Right cardiac atrium (tissue), 5 donors: Measurements from ENCODE around the gene FPR3. TPM values are rescaled to one million over a fixed set of nuclear protein-coding genes. Genes with fewer than 3 reads are reported as not detected.
A peak's percentile ranks its signal among the peaks of the same experiment; 100 is the strongest.

Source experiments
- ATAC-seq, 2 donors: fragments of 200-7000 bp; cut with Tn5 transposase; one replicate each; pipeline versions ENCODE4 v1.8.0 to v1.9.1; 2020; ENCODE audit warnings: moderate library complexity in 2 of 2, mild to moderate bottlenecking in 1 of 2
- DNase-seq, 3 donors: peaks; one replicate each; pipeline ENCODE4 v3.0.0-alpha.2; 2020
- H3K27ac ChIP-seq: one replicate; pipeline ENCODE4 v1.5.1; 2013; ENCODE audit warnings: mild to moderate bottlenecking, low read length, control low read depth, moderate library complexity
- H3K27me3 ChIP-seq: one replicate; pipeline ENCODE4 v1.6.1; 2013; ENCODE audit not compliant: control insufficient read depth, insufficient read depth
- H3K4me1 ChIP-seq: one replicate; pipeline ENCODE4 v1.6.1; 2013; ENCODE audit warnings: low read length; ENCODE audit not compliant: control insufficient read depth, insufficient read depth
- H3K4me3 ChIP-seq: one replicate; pipeline ENCODE4 v1.5.1; 2013; ENCODE audit warnings: low read length, control low read depth
- H3K9me3 ChIP-seq: one replicate; pipeline ENCODE4 v1.6.1; 2013; ENCODE audit warnings: low read length; ENCODE audit not compliant: control insufficient read depth
- WGBS: extraction: QIAGEN DNeasy Blood & Tissue Kit; methylation state at CpG from one replicate; pipeline ENCODE4 v1.1.7; 2013; 5-methylcytosine and 5-hydroxymethylcytosine counted together
- intact Hi-C, 4 donors: fragments of 100-400 bp; cut with DNase I; formaldehyde crosslinking; loops; one replicate each; pipeline versions ENCODE4 v1.11.0 to v1.14.0; 2022 to 2023
- polyA plus RNA-seq: library from polyadenylated mRNA; stranded (reverse); fragments of 200-250 nt; gene quantifications from one replicate; pipeline ENCODE4 v1.2.3, GENCODE V29; 2013
- total RNA-seq, 4 donors: library from RNA; stranded (reverse); fragmentation: NEBNext Ultra II Directional; extraction: Animal tissue kit (Norgen Biotek cat#: 25700); gene quantifications; one replicate each; pipeline ENCODE4 v1.2.1, GENCODE V29; 2021
- donor health status: healthy with polysubstance abuse.
- donor health status: DM: no; HTN: yes; CAD: no.
- donor health status: DM: no; HTN: no; CAD: no.
- donor health status: DM: no; HTN: yes; CAD: no; lungs with severe emphysema.
- donor health status: DM: yes; HTN: yes; CAD: no.

The FPR3 gene
- total and polyA plus RNA-seq, 5 donors, result 1.6 to 11.8 (median 7.7) TPM

DNA sequence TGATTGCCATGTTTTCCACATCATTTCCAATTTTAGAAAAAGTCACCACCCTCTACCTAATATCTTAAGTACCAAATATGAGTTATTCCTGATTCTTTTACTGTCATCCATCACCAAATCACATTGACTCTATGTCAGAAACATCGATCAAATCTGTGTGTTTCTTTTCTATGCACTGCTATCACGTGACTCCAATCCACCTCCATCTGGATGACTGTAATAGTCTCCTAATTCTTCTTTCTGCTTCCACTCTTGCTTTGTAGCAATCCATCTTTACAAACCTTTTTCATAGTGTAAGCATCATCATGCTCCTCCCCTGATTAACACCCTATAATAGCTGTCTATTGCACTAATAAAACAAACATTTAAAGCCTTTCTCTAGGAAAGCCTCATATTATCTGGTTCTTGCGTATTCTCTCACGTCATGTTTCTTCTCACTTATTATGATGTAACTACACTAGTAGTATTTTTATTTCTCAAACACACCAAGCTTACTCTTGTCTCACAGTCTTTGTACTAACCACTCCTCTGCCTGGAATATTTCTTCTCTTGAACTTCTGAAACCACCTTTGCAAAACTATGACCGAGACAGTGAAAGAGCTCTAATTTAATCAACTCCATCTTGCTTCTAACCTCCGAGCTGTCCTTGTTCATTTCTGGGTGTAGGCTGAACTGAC, 10.7 kb upstream of the FPR3 start:
- Histone ChIP-seq H3K9me3 (no peaks in the 10 kb centered on the region), H3K27me3 (no peaks in the 10 kb centered on the region), H3K4me1 (peaks cover 3% of the 10 kb centered on the region), H3K27ac (peak overlapping the region; percentile 16), H3K4me3 (no peak overlapping the region)
- WGBS, result 55% methylated on average over 6 of the region's 6 CpGs
- ATAC-seq, result peak in 1 of 2 donors; percentile 27
- intact Hi-C loops, result loop anchor here in 1 of 4 donors (10.0 kb wide), 1 partner anchor 99 kb away; no protein-coding TSS in a partner anchor
- DNase-seq, result no peak

DNA sequence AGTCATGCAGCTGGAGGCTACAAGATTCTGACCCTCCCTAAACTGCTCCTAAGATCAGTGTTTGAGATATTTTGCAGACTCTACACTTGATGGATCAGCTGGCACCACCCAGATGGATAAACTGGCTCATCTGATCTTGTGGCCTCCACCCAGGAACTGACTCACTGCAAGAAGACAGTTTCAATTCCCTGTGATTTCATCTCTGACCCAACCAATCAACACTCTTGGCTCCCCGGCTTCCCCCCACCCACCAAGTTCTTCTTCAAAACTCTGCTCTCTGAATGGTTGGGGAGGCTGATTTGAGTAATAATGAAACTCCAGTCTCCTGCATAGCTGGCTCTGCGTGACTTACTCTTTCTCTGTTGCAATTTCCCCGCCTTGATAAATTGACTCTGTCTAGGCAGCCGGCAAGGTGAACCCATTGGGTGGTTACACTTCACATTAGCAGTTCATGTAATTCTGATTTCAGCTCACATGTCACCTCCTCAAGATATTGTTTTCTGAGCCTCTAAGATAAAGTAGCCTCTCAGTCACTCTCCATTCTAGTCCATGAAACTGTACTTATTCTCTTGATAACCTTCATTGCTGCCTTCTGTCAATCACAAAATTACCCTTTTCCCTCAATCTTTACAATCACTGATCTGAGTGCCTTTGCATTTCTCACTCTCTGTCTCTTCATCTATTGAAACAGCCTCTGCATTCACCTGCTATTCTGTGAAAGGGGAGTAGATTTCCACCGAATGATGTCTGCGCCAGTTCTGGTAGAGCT, 9.9 kb upstream of the FPR3 start:
- ATAC-seq (peak; percentile 83 to 92), DNase-seq (peak; percentile 72 to 81 (median 75))
- intact Hi-C loops, result loop anchor here in 1 of 4 donors (10.0 kb wide), 1 partner anchor 100 kb away; no protein-coding TSS in a partner anchor

DNA sequence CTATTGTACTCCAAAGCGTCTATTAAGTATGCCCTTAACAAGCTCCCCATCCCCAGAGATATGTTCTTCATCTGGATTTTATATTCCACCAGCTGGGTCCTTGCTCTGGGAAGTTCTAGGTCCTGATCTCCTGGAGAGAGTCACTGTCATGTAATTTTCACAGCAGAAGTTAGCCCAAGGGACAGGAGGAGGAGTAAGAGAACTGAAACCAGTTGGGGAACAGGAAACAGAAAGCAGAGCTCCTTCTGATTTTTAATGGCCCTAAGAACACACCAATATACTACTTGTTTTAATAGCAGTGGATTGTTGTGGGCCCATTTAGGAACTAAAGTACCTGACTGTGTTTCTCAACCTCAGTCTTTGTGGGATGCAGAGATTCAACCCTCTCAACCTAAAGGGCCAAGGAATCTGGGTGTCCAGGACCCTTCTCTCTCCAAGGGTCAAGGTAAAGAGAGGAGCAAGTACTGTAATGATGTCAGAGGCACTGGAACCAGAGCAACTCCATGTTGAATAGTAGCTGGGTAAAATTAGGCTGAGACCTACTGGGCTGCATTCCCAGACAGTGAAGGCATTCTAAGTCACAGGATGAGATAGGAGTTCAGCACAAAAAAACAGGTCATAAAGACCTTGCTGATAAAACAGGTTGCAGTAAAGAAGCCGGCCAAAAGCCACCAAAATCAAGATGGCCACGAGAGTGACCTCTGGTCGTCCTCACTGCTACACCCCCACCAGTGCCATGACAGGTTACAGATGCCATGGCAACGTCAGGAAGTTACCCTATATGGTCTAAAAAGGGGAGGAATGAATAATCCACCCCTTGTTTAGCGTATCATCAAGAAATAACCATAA, 8.1 kb upstream of the FPR3 start:
- ATAC-seq (no peak), DNase-seq (no peak)
- Histone ChIP-seq H3K4me3 (no peak overlapping the region), H3K9me3 (no peaks in the 10 kb centered on the region), H3K4me1 (peaks cover 3% of the 10 kb centered on the region), H3K27me3 (no peaks in the 10 kb centered on the region), H3K27ac (no peak overlapping the region)
- whole genome bisulfite sequencing, result 37% methylated on average over 6 of the region's 6 CpGs
- intact Hi-C loops, result loop anchor here in 1 of 4 donors (10.0 kb wide), 1 partner anchor 102 kb away; no protein-coding TSS in a partner anchor

More for the DNA sequence above, 9.9 kb upstream of the FPR3 start:
- WGBS, result 62% methylated on average over 6 of the region's 6 CpGs
- Histone ChIP-seq H3K4me1 (peaks cover 3% of the 10 kb centered on the region), H3K9me3 (no peaks in the 10 kb centered on the region), H3K4me3 (no peak overlapping the region), H3K27me3 (no peaks in the 10 kb centered on the region), H3K27ac (peak overlapping the region; percentile 56)

DNA sequence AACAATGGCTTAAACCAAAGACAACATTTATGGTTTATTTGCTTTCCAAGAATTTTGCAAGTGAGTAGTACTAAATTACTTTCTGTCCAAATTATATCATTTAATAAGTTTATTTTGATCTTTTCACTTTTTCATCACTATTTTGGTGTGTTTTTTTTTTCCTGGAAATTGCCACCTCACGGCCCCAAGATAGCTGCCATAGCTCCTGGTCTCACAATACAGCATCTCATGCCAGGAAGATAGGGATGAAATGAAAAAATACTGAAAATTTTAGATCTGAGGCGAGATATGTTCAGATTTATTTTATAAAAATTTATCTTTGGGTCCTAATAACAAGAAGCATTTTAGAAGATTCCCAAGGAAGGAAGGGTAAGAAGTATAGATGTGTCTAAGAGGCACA, 6.9 kb upstream of the FPR3 start:
- H3K27me3 ChIP-seq, result no peaks in the 10 kb centered on the region

DNA sequence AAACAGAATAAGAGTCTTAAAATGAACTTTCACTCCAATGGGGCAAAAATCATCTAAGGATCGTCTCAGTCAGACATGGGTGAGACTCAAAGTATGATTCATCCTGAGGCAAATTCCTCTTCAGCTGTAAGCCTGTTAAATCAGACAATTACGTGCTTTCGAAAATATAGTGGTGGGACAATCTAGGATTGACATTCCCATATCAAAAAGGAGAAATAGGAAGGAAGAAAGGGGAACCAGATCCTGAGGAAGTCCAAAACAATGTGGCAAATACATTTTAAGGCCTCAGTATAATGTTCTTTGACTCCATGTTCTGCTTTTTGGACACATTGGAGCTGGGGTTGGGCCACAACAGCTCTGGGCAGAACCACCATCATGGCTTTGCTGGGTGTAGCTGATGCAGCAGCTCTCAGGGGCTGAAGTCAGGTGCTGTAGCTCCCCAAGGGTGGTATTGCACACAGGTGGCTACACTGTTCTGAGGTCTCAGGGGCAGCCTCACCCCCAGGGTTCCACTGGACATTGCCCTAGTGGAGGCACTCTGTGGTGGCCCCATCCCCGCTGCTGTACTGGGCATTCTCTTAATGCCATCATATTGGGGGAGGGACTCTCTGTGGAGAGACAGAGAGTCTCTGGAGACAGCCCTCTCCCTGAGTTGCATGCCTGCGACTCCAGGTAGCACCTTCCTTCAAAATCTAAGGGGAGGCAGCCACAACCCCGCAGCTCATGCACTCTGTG, 5.7 kb upstream of the FPR3 start:
- Histone ChIP-seq H3K27me3 (no peaks in the 10 kb centered on the region), H3K4me1 (peaks cover 3% of the 10 kb centered on the region), H3K4me3 (no peak overlapping the region), H3K27ac (no peak overlapping the region), H3K9me3 (no peaks in the 10 kb centered on the region)
- WGBS, result 85% methylated on average over 6 of the region's 6 CpGs
- ATAC-seq (peak in 1 of 2 donors; percentile 8), DNase-seq (peak in 1 of 3 donors; percentile 46)
- intact Hi-C loops, result loop anchor here in 1 of 4 donors (10.0 kb wide), 1 partner anchor 104 kb away; no protein-coding TSS in a partner anchor

More for the DNA sequence above, 6.9 kb upstream of the FPR3 start:
- DNase-seq (no peak), ATAC-seq (no peak)
- no peak overlapping the region for H3K4me3 ChIP-seq
- H3K9me3 ChIP-seq, result no peaks in the 10 kb centered on the region
- no peak overlapping the region for H3K27ac ChIP-seq
- 85% methylated on average over 2 of the region's 2 CpGs for WGBS
- intact Hi-C loops, result loop anchor here in 1 of 4 donors (10.0 kb wide), 1 partner anchor 103 kb away; no protein-coding TSS in a partner anchor
- peaks cover 3% of the 10 kb centered on the region for H3K4me1 ChIP-seq

DNA sequence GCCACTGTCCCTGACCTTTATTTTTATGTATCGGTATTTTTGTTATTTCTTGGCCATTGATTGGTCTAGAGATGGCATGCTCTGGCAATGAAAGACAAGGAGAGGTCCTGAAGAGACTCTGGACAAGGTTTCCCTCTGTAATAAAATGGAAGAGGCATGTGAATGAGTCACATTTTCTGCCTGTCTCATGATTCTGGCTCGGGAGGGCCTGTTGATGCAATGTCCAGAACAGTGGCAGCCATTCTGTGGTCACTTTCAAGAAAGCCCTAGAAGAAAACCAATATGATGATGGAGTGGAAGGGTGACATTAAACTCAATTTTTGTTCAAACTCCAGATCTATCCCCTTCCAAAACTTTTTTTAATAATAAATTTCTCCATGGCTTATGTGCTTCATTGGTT, 2.0 kb upstream of the FPR3 start:
- 81% methylated on average over 2 of the region's 2 CpGs for WGBS
- H3K27me3 ChIP-seq, result no peaks in the 10 kb centered on the region
- intact Hi-C loops, result no loop called here
- no peak overlapping the region for H3K4me3 ChIP-seq
- DNase-seq, result no peak
- H3K27ac ChIP-seq, result no peak overlapping the region
- no peaks in the 10 kb centered on the region for H3K4me1 ChIP-seq
- ATAC-seq, result no peak
- H3K9me3 ChIP-seq, result no peaks in the 10 kb centered on the region

DNA sequence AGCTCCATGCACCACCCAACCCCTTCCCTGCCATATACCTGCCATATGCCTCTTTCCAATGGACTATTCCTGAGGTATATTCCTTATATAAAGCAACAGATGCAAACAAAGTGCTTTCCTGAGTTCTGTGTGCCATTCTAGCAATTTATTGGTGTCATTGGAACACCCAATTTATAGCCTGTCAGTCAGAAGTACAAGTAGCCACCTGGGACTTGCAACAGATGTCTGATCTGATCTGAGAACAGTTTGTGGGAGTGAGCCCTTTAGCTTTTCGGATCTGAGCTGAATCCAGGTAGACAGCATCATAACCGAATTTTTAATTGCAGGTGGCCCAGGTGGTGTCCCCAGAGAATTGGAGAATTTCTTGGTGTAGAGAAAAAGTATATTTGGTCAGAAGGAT, 963 bp upstream of the FPR3 start:
- 93% methylated on average over 2 of the region's 2 CpGs for WGBS
- no peaks in the 10 kb centered on the region for H3K9me3 ChIP-seq
- DNase-seq (no peak), ATAC-seq (no peak)
- H3K4me1 ChIP-seq, result no peaks in the 10 kb centered on the region
- no peaks in the 10 kb centered on the region for H3K27me3 ChIP-seq
- H3K4me3 ChIP-seq, result no peak overlapping the region
- no peak overlapping the region for H3K27ac ChIP-seq
- intact Hi-C loops, result no loop called here

DNA sequence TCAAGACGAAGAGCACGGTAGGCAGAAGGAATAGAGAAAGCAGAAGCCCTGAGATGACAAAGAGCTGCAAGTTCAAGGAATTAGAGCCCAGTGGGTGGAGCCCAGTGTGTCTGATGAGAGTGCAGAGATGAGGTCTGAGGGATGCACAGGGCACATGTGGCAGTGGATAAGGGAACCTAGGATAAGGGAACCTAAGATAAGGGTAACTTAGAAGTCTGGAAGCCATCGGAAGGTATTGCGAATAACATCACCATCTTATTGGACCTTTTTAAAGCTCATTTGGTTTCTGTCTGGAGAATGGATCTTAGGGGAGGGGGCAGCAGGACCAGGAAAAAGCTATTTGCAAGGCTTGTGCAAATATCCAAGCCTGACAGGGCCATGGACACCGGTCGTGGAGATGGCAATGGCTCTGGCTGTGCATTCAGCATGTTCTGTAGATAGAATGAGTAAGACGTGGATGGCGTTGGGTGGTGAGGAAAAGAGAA, 1.3 kb downstream of the FPR3 start:
- H3K27ac ChIP-seq, result no peak overlapping the region
- peaks cover 6% of the 10 kb centered on the region for H3K4me1 ChIP-seq
- intact Hi-C loops, result no loop called here
- DNase-seq, result peak; percentile 39 to 63 (median 62)
- H3K4me3 ChIP-seq, result no peak overlapping the region
- H3K9me3 ChIP-seq, result no peaks in the 10 kb centered on the region
- H3K27me3 ChIP-seq, result no peaks in the 10 kb centered on the region
- no peak for ATAC-seq
- WGBS, result 80% methylated on average over 8 of the region's 8 CpGs

DNA sequence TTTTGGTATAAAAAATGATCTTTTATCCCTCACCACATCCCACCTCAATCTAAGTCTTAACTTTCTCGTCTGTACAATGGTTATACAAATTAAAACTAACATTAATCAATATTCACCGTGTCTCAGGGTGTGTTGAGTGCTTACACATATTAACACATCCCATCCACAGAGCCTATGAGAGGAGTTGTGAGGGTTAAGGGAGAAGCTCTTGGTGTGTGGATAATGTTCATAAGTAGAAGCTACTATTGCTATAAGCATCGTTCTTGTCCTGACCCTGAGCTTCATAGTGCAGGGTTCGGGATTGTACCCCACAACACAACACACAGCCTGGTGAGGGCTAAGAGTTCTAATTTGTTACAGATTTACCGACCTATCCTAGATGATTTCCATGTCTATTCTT, 2.5 kb downstream of the FPR3 start:
- Histone ChIP-seq H3K27ac (no peak overlapping the region), H3K4me3 (no peak overlapping the region), H3K27me3 (no peaks in the 10 kb centered on the region), H3K9me3 (no peaks in the 10 kb centered on the region), H3K4me1 (peaks cover 6% of the 10 kb centered on the region)
- intact Hi-C loops, result no loop called here
- ATAC-seq, result no peak
- no peak for DNase-seq
- WGBS, result 62% methylated on average over 5 of the region's 5 CpGs

DNA sequence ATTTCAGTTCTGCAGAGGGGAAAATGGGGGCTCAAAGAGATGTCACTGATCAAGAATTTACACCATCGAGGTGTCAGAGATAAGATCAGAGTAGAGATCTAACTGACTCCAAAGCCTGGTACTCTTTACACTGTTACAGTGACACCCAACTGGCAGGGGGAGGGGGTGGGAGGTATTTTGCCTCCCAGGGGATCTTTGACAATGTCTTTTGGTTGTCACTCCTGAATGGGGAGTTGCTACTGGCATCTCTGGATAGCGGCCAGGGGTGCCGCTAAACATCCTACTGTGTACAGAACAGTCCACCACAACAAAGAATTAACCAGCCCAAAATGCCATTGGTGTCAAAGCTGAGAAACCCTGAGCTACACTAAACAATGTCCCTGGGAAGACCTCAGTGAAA, 3.1 kb downstream of the FPR3 start:
- H3K27ac ChIP-seq, result no peak overlapping the region
- 54% methylated on average over 3 of the region's 3 CpGs for WGBS

More for the DNA sequence above, 3.1 kb downstream of the FPR3 start:
- Histone ChIP-seq H3K9me3 (no peaks in the 10 kb centered on the region), H3K4me3 (no peak overlapping the region), H3K27me3 (no peaks in the 10 kb centered on the region), H3K4me1 (peaks cover 6% of the 10 kb centered on the region)
- ATAC-seq (no peak), DNase-seq (peak in 2 of 3 donors; percentile 47 to 53)
- intact Hi-C loops, result no loop called here
